Measurements from ENCODE around the gene NT5DC2. TPM values are rescaled to one million over a fixed set of nuclear protein-coding genes. Genes with fewer than 3 reads are reported as not detected.

Gene NT5DC2
- total RNA-seq, 1 donor from 2014 or later, result 75.6 TPM

GRCh38 chr3:52525680-52526561, 7.7 kb downstream of the NT5DC2 start:
- H3K36me3 Mint-ChIP-seq (ENCODE audit: low read depth), result peaks cover 2% of the 10 kb centered on the region
- no peak for DNase-seq
- H3K27ac Mint-ChIP-seq, result no peak overlapping the region
- no peaks in the 10 kb centered on the region for H3K27me3 Mint-ChIP-seq
- H3K9me3 Mint-ChIP-seq, result no peaks in the 10 kb centered on the region
- H3K4me1 Mint-ChIP-seq, result no peaks in the 10 kb centered on the region
- intact Hi-C loops (cut with micrococcal nuclease), result no loop called here
- no peak overlapping the region for H3K4me3 Mint-ChIP-seq

GRCh38 chr3:52524752-52525679, 8.6 kb downstream of the NT5DC2 start:
- no peak for DNase-seq
- Mint-ChIP-seq H3K36me3 (ENCODE audit: low read depth) (peaks cover 2% of the 10 kb centered on the region), H3K4me3 (no peak overlapping the region), H3K4me1 (no peaks in the 10 kb centered on the region), H3K27me3 (no peaks in the 10 kb centered on the region), H3K9me3 (no peaks in the 10 kb centered on the region), H3K27ac (no peak overlapping the region)
- intact Hi-C loops (cut with micrococcal nuclease), result no loop called here

- intact Hi-C loops (cut with micrococcal nuclease), result no loop called here
- no peak overlapping the region for H3K27ac Mint-ChIP-seq
- no peaks in the 10 kb centered on the region for H3K4me1 Mint-ChIP-seq
- peaks cover 2% of the 10 kb centered on the region for H3K36me3 Mint-ChIP-seq (ENCODE audit: low read depth)
- H3K27me3 Mint-ChIP-seq, result no peaks in the 10 kb centered on the region
- H3K4me3 Mint-ChIP-seq, result no peak overlapping the region
- no peak for DNase-seq
- no peaks in the 10 kb centered on the region for H3K9me3 Mint-ChIP-seq
Measured at GRCh38 chr3:52524258-52524751, 9.4 kb downstream of the NT5DC2 start.

- Mint-ChIP-seq H3K27me3 (no peaks in the 10 kb centered on the region), H3K27ac (no peak overlapping the region), H3K4me3 (no peak overlapping the region), H3K36me3 (ENCODE audit: low read depth) (no peaks in the 10 kb centered on the region), H3K4me1 (no peaks in the 10 kb centered on the region), H3K9me3 (no peaks in the 10 kb centered on the region)
- DNase-seq, result no peak
- intact Hi-C loops (cut with micrococcal nuclease), result no loop called here
Measured at GRCh38 chr3:52523386-52524257, 10.0 kb downstream of the NT5DC2 start.

GRCh38 chr3:52522651-52523251, 10.9 kb downstream of the NT5DC2 start:
- intact Hi-C loops (cut with micrococcal nuclease), result no loop called here
- no peaks in the 10 kb centered on the region for H3K4me1 Mint-ChIP-seq
- H3K27ac Mint-ChIP-seq, result no peak overlapping the region
- no peaks in the 10 kb centered on the region for H3K9me3 Mint-ChIP-seq
- no peak overlapping the region for H3K4me3 Mint-ChIP-seq
- no peaks in the 10 kb centered on the region for H3K27me3 Mint-ChIP-seq
- DNase-seq, result no peak
- no peaks in the 10 kb centered on the region for H3K36me3 Mint-ChIP-seq (ENCODE audit: low read depth)

- H3K36me3 Mint-ChIP-seq (ENCODE audit: low read depth), result no peaks in the 10 kb centered on the region
- H3K4me3 Mint-ChIP-seq, result no peak overlapping the region
- no peaks in the 10 kb centered on the region for H3K27me3 Mint-ChIP-seq
- DNase-seq, result no peak
- no peaks in the 10 kb centered on the region for H3K4me1 Mint-ChIP-seq
- no peak overlapping the region for H3K27ac Mint-ChIP-seq
- no peaks in the 10 kb centered on the region for H3K9me3 Mint-ChIP-seq
- intact Hi-C loops (cut with micrococcal nuclease), result no loop called here
Measured at GRCh38 chr3:52521881-52522650, 11.6 kb downstream of the NT5DC2 start.

- Mint-ChIP-seq H3K4me3 (no peak overlapping the region), H3K27me3 (no peaks in the 10 kb centered on the region), H3K27ac (no peak overlapping the region), H3K4me1 (no peaks in the 10 kb centered on the region), H3K9me3 (no peaks in the 10 kb centered on the region), H3K36me3 (ENCODE audit: low read depth) (no peaks in the 10 kb centered on the region)
- intact Hi-C loops (cut with micrococcal nuclease), result no loop called here
- DNase-seq, result no peak
Measured at GRCh38 chr3:52521488-52521824, 12.2 kb downstream of the NT5DC2 start.

GRCh38 chr3:52520716-52521487, 12.8 kb downstream of the NT5DC2 start:
- no peak overlapping the region for H3K27ac Mint-ChIP-seq
- H3K36me3 Mint-ChIP-seq (ENCODE audit: low read depth), result no peaks in the 10 kb centered on the region
- no peaks in the 10 kb centered on the region for H3K4me1 Mint-ChIP-seq
- intact Hi-C loops (cut with micrococcal nuclease), result no loop called here
- DNase-seq, result no peak
- no peaks in the 10 kb centered on the region for H3K9me3 Mint-ChIP-seq
- no peaks in the 10 kb centered on the region for H3K27me3 Mint-ChIP-seq
- H3K4me3 Mint-ChIP-seq, result no peak overlapping the region

- no peak overlapping the region for H3K27ac Mint-ChIP-seq
- H3K4me1 Mint-ChIP-seq, result no peaks in the 10 kb centered on the region
- no peak for DNase-seq
- intact Hi-C loops (cut with micrococcal nuclease), result no loop called here
- no peak overlapping the region for H3K4me3 Mint-ChIP-seq
- H3K27me3 Mint-ChIP-seq, result no peaks in the 10 kb centered on the region
- no peaks in the 10 kb centered on the region for H3K36me3 Mint-ChIP-seq (ENCODE audit: low read depth)
- no peaks in the 10 kb centered on the region for H3K9me3 Mint-ChIP-seq
Measured at GRCh38 chr3:52520141-52520667, 13.5 kb downstream of the NT5DC2 start.

GRCh38 chr3:52519445-52520140, 14.1 kb downstream of the NT5DC2 start:
- intact Hi-C loops (cut with micrococcal nuclease), result no loop called here
- no peak overlapping the region for H3K27ac Mint-ChIP-seq
- no peaks in the 10 kb centered on the region for H3K27me3 Mint-ChIP-seq
- DNase-seq, result no peak
- H3K9me3 Mint-ChIP-seq, result no peaks in the 10 kb centered on the region
- no peak overlapping the region for H3K4me3 Mint-ChIP-seq
- H3K4me1 Mint-ChIP-seq, result no peaks in the 10 kb centered on the region
- H3K36me3 Mint-ChIP-seq (ENCODE audit: low read depth), result no peaks in the 10 kb centered on the region

- no peaks in the 10 kb centered on the region for H3K36me3 Mint-ChIP-seq (ENCODE audit: low read depth)
- H3K4me1 Mint-ChIP-seq, result no peaks in the 10 kb centered on the region
- no peak overlapping the region for H3K4me3 Mint-ChIP-seq
- no peak for DNase-seq
- intact Hi-C loops (cut with micrococcal nuclease), result no loop called here
- no peak overlapping the region for H3K27ac Mint-ChIP-seq
- no peaks in the 10 kb centered on the region for H3K27me3 Mint-ChIP-seq
- no peaks in the 10 kb centered on the region for H3K9me3 Mint-ChIP-seq
Measured at GRCh38 chr3:52518723-52519444, 14.8 kb downstream of the NT5DC2 start.
